HEK293 (cell line): ENCODE data around the gene SMOC1.

ENCODE experiments used
- CTCF ChIA-PET: fragments of 350-600 bp; formaldehyde crosslinking; extraction: SDS; loops from one replicate; lab custom pipeline; 2021; ENCODE audit warnings: antibody characterized with exemption; lab: Yijun Ruan, JAX
- POLR2A ChIA-PET: fragments of 300-600 bp; formaldehyde crosslinking; extraction: SDS; loops from one replicate; lab custom pipeline; 2020; ENCODE audit warnings: antibody characterized with exemption, inconsistent platforms; lab: Yijun Ruan, JAX
- H3K27ac ChIP-seq: fragments of 200-500 bp; sonication (Bioruptor generic); 2 replicates; pipeline ENCODE4 v1.5.1; 2014; ENCODE audit warnings: low read depth, low read length, control low read depth, inconsistent platforms; ENCODE audit errors: extremely low read depth
- H3K36me3 ChIP-seq, 2 experiments: fragments of 200-500 bp in 1 of 2; sonication (Bioruptor generic) in 1 of 2; 1 replicate in 1 of 2; 2 replicates in 1 of 2; pipeline ENCODE4 v1.5.1; 2014 to 2017; ENCODE audit warnings: inconsistent platforms in 2 of 2, low read length in 2 of 2; ENCODE audit not compliant: control insufficient read depth in 2 of 2, insufficient read depth in 1 of 2
- H3K4me1 ChIP-seq: fragments of 200-500 bp; sonication (Bioruptor generic); 2 replicates; pipeline ENCODE4 v1.5.1; 2014; ENCODE audit warnings: mild to moderate bottlenecking, low read length, inconsistent platforms; ENCODE audit not compliant: control insufficient read depth, insufficient read depth
- H3K4me3 ChIP-seq: 2 replicates; pipeline ENCODE4 v1.5.1; 2011; ENCODE audit warnings: low read depth, mild to moderate bottlenecking, control low read depth, low read length, moderate library complexity
- H3K9me3 ChIP-seq: fragments of 200-500 bp; sonication (Bioruptor generic); 2 replicates; pipeline ENCODE4 v1.5.1; 2014; ENCODE audit warnings: low read depth, low read length, inconsistent platforms; ENCODE audit not compliant: control insufficient read depth, insufficient read depth
- HOXC10 ChIP-seq: sonication (generic); formaldehyde crosslinking; IDR thresholded peaks from 2 replicates; pipeline ENCODE4 v1.8.1; 2023; ENCODE audit warnings: mild to moderate bottlenecking, missing genetic modification reagents
- IKZF3 ChIP-seq: fragments of 450-650 bp; IDR thresholded peaks from 2 replicates; pipeline ENCODE4 v1.5.0; 2018; ENCODE audit warnings: missing biosample characterization, mild to moderate bottlenecking, missing genetic modification characterization, moderate library complexity
- KLF16 ChIP-seq: fragments of 450-650 bp; formaldehyde crosslinking; IDR thresholded peaks from 2 replicates; pipeline ENCODE4 v1.5.1; 2017; ENCODE audit warnings: missing biosample characterization, missing genetic modification characterization
- MEIS1 ChIP-seq: sonication (generic); formaldehyde crosslinking; IDR thresholded peaks from 2 replicates; pipeline ENCODE4 v1.8.1; 2022; ENCODE audit warnings: missing genetic modification reagents, mild to moderate bottlenecking, borderline replicate concordance
- OVOL3 ChIP-seq: fragments of 450-650 bp; formaldehyde crosslinking; IDR thresholded peaks from 2 replicates; pipeline ENCODE4 v1.5.1; 2016; ENCODE audit warnings: missing biosample characterization, missing genetic modification characterization
- ZBTB20 ChIP-seq: fragments of 450-650 bp; formaldehyde crosslinking; IDR thresholded peaks from 2 replicates; pipeline ENCODE4 v1.5.1; 2016; ENCODE audit warnings: missing biosample characterization, missing genetic modification characterization
- ZEB2 ChIP-seq: fragments of 450-650 bp; formaldehyde crosslinking; IDR thresholded peaks from 2 replicates; pipeline ENCODE4 v1.5.1; 2016; ENCODE audit warnings: missing biosample characterization, missing genetic modification characterization
- ZFP41 ChIP-seq: fragments of 450-650 bp; formaldehyde crosslinking; IDR thresholded peaks from 2 replicates; pipeline ENCODE4 v1.5.1; 2016; ENCODE audit warnings: missing biosample characterization, missing genetic modification characterization, borderline replicate concordance
- ZNF121 ChIP-seq: fragments of 450-650 bp; formaldehyde crosslinking; IDR thresholded peaks from 2 replicates; pipeline ENCODE4 v1.5.1; 2016; ENCODE audit warnings: missing biosample characterization, missing genetic modification characterization
- ZNF133 ChIP-seq: fragments of 450-650 bp; formaldehyde crosslinking; IDR thresholded peaks from 2 replicates; pipeline ENCODE4 v1.5.1; 2016; ENCODE audit warnings: missing biosample characterization, missing genetic modification characterization
- ZNF16 ChIP-seq: fragments of 450-650 bp; formaldehyde crosslinking; IDR thresholded peaks from 2 replicates; pipeline ENCODE4 v1.5.1; 2016; ENCODE audit warnings: low read depth, missing biosample characterization, missing genetic modification characterization
- ZNF175 ChIP-seq: fragments of 450-650 bp; formaldehyde crosslinking; IDR thresholded peaks from 2 replicates; pipeline ENCODE4 v1.5.1; 2016; ENCODE audit warnings: missing biosample characterization, missing genetic modification characterization
- ZNF202 ChIP-seq: fragments of 450-650 bp; formaldehyde crosslinking; IDR thresholded peaks from 2 replicates; pipeline ENCODE4 v1.5.1; 2016; ENCODE audit warnings: missing biosample characterization, missing genetic modification characterization, borderline replicate concordance
- ZNF341 ChIP-seq: fragments of 450-650 bp; formaldehyde crosslinking; IDR thresholded peaks from 2 replicates; pipeline ENCODE4; 2016; ENCODE audit warnings: low read depth, missing biosample characterization, missing genetic modification characterization
- ZNF404 ChIP-seq: fragments of 450-650 bp; formaldehyde crosslinking; IDR thresholded peaks from 2 replicates; pipeline ENCODE4 v1.5.1; 2017; ENCODE audit warnings: missing biosample characterization, missing genetic modification characterization
- ZNF423 ChIP-seq: fragments of 450-650 bp; formaldehyde crosslinking; IDR thresholded peaks from 2 replicates; pipeline ENCODE4 v1.5.1; 2016; ENCODE audit warnings: missing biosample characterization, missing genetic modification characterization
- ZNF510 ChIP-seq: fragments of 450-650 bp; formaldehyde crosslinking; IDR thresholded peaks from 2 replicates; pipeline ENCODE4 v1.5.1; 2018; ENCODE audit warnings: mild to moderate bottlenecking, missing genetic modification characterization, missing biosample characterization; ENCODE audit not compliant: insufficient replicate concordance
- ZNF785 ChIP-seq: fragments of 450-650 bp; formaldehyde crosslinking; IDR thresholded peaks from 2 replicates; pipeline ENCODE4 v1.5.1; 2016; ENCODE audit warnings: missing biosample characterization, missing genetic modification characterization
- ZNF843 ChIP-seq: fragments of 450-650 bp; formaldehyde crosslinking; IDR thresholded peaks from 2 replicates; pipeline ENCODE4 v1.5.1; 2016; ENCODE audit warnings: missing biosample characterization, missing genetic modification characterization
- TF ChIP-seq, protein P1 (sequence below): fragments of 450-650 bp; formaldehyde crosslinking; IDR thresholded peaks from 2 replicates; pipeline ENCODE4 v1.5.1; 2017; ENCODE audit warnings: missing biosample characterization, missing genetic modification characterization
- TF ChIP-seq, protein P2 (sequence below): fragments of 450-650 bp; IDR thresholded peaks from 2 replicates; pipeline ENCODE4 v1.5.1; 2018; ENCODE audit warnings: missing biosample characterization, missing genetic modification characterization
- TF ChIP-seq, protein P3 (sequence below): fragments of 450-650 bp; formaldehyde crosslinking; IDR thresholded peaks from 2 replicates; pipeline ENCODE4 v1.5.0; 2017; ENCODE audit warnings: missing biosample characterization, missing genetic modification characterization, borderline replicate concordance
- TF ChIP-seq, protein P4 (sequence below): fragments of 450-650 bp; formaldehyde crosslinking; IDR thresholded peaks from 2 replicates; pipeline ENCODE4; 2016; ENCODE audit warnings: missing biosample characterization, missing genetic modification characterization
- TF ChIP-seq, protein P5 (sequence below): fragments of 450-650 bp; formaldehyde crosslinking; IDR thresholded peaks from 2 replicates; pipeline ENCODE4 v1.5.1; 2016; ENCODE audit warnings: missing biosample characterization, missing genetic modification characterization
- TF ChIP-seq, protein P6 (sequence below): fragments of 450-650 bp; formaldehyde crosslinking; IDR thresholded peaks from 2 replicates; pipeline ENCODE4 v1.5.1; 2016; ENCODE audit warnings: missing biosample characterization, missing genetic modification characterization
- TF ChIP-seq, protein P7 (sequence below): fragments of 450-650 bp; formaldehyde crosslinking; IDR thresholded peaks from 2 replicates; pipeline ENCODE4 v1.5.1; 2016; ENCODE audit warnings: missing biosample characterization, missing genetic modification characterization

SMOC1 gene

DNA sequence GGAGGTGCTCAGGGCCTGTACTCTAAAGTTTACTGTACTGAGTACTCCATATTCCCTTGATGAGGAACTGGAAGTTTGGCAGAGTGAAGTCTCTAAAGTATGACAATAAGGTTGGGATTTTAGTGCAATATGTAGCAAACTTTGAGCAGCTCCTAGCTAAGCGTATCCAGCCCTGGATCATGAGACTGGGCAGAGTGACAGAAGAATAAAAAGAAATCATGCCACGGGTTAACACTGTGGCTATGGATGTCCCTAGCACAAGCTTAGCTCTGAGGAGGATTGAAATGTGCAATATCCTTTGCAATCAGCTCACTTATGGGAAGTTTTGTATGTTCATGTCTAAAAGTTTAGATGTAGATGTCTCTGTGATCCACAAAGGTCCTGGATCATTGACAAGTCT is 114.1 kb downstream of the SMOC1 start (continued):
- TF ChIP-seq ZNF404 (no peak), ZEB2 (tag by site-specific recombination) (no peak), ZNF175 (no peak), KLF16 (tag by site-specific recombination) (no peak), ZNF121 (tag by site-specific recombination) (no peak), MEIS1 (CRISPR knock-in tag) (no peak), IKZF3 (tag by site-specific recombination) (no peak), HOXC10 (CRISPR knock-in tag) (no peak), ZNF133 (tag by site-specific recombination) (no peak)
- TF ChIP-seq, protein P1, sequence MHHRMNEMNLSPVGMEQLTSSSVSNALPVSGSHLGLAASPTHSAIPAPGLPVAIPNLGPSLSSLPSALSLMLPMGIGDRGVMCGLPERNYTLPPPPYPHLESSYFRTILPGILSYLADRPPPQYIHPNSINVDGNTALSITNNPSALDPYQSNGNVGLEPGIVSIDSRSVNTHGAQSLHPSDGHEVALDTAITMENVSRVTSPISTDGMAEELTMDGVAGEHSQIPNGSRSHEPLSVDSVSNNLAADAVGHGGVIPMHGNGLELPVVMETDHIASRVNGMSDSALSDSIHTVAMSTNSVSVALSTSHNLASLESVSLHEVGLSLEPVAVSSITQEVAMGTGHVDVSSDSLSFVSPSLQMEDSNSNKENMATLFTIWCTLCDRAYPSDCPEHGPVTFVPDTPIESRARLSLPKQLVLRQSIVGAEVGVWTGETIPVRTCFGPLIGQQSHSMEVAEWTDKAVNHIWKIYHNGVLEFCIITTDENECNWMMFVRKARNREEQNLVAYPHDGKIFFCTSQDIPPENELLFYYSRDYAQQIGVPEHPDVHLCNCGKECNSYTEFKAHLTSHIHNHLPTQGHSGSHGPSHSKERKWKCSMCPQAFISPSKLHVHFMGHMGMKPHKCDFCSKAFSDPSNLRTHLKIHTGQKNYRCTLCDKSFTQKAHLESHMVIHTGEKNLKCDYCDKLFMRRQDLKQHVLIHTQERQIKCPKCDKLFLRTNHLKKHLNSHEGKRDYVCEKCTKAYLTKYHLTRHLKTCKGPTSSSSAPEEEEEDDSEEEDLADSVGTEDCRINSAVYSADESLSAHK = no peak
- TF ChIP-seq, protein P2, sequence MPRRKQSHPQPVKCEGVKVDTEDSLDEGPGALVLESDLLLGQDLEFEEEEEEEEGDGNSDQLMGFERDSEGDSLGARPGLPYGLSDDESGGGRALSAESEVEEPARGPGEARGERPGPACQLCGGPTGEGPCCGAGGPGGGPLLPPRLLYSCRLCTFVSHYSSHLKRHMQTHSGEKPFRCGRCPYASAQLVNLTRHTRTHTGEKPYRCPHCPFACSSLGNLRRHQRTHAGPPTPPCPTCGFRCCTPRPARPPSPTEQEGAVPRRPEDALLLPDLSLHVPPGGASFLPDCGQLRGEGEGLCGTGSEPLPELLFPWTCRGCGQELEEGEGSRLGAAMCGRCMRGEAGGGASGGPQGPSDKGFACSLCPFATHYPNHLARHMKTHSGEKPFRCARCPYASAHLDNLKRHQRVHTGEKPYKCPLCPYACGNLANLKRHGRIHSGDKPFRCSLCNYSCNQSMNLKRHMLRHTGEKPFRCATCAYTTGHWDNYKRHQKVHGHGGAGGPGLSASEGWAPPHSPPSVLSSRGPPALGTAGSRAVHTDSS (tag by site-specific recombination) = no peak
- TF ChIP-seq, protein P3, sequence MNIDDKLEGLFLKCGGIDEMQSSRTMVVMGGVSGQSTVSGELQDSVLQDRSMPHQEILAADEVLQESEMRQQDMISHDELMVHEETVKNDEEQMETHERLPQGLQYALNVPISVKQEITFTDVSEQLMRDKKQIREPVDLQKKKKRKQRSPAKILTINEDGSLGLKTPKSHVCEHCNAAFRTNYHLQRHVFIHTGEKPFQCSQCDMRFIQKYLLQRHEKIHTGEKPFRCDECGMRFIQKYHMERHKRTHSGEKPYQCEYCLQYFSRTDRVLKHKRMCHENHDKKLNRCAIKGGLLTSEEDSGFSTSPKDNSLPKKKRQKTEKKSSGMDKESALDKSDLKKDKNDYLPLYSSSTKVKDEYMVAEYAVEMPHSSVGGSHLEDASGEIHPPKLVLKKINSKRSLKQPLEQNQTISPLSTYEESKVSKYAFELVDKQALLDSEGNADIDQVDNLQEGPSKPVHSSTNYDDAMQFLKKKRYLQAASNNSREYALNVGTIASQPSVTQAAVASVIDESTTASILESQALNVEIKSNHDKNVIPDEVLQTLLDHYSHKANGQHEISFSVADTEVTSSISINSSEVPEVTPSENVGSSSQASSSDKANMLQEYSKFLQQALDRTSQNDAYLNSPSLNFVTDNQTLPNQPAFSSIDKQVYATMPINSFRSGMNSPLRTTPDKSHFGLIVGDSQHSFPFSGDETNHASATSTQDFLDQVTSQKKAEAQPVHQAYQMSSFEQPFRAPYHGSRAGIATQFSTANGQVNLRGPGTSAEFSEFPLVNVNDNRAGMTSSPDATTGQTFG = no peak
- TF ChIP-seq, protein P4, sequence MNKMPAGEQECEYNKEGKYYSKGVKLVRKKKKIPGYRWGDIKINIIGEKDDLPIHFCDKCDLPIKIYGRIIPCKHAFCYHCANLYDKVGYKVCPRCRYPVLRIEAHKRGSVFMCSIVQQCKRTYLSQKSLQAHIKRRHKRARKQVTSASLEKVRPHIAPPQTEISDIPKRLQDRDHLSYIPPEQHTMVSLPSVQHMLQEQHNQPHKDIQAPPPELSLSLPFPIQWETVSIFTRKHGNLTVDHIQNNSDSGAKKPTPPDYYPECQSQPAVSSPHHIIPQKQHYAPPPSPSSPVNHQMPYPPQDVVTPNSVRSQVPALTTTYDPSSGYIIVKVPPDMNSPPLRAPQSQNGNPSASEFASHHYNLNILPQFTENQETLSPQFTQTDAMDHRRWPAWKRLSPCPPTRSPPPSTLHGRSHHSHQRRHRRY (tag by site-specific recombination) = no peak
- TF ChIP-seq, protein P5, sequence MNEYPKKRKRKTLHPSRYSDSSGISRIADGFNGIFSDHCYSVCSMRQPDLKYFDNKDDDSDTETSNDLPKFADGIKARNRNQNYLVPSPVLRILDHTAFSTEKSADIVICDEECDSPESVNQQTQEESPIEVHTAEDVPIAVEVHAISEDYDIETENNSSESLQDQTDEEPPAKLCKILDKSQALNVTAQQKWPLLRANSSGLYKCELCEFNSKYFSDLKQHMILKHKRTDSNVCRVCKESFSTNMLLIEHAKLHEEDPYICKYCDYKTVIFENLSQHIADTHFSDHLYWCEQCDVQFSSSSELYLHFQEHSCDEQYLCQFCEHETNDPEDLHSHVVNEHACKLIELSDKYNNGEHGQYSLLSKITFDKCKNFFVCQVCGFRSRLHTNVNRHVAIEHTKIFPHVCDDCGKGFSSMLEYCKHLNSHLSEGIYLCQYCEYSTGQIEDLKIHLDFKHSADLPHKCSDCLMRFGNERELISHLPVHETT (tag by site-specific recombination) = no peak
- TF ChIP-seq, protein P6, sequence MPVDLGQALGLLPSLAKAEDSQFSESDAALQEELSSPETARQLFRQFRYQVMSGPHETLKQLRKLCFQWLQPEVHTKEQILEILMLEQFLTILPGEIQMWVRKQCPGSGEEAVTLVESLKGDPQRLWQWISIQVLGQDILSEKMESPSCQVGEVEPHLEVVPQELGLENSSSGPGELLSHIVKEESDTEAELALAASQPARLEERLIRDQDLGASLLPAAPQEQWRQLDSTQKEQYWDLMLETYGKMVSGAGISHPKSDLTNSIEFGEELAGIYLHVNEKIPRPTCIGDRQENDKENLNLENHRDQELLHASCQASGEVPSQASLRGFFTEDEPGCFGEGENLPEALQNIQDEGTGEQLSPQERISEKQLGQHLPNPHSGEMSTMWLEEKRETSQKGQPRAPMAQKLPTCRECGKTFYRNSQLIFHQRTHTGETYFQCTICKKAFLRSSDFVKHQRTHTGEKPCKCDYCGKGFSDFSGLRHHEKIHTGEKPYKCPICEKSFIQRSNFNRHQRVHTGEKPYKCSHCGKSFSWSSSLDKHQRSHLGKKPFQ (tag by site-specific recombination) = no peak
- TF ChIP-seq, all 188 proteins: peak for 0

DNA sequence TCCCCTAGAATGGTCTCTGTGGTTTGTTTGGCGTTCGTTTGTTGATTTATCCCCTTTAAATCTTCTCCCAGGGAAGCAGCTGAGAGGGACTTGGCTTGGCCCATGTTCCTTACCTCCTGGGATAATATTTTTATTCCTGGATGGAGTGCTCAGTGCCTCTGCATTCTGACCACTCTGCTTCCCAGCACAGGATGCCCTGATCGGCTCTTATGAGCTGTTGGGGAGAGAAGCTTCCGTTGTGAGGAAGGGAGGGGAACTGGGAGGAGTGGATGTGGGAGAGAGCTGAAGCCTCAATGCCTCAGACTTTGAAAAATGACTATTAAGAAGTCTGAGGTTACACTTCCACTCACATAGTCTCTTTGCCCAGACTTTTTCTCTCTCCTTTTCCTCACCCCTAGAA is 114.8 kb downstream of the SMOC1 start:
- Histone ChIP-seq H3K27ac (no peak overlapping the region), H3K4me3 (no peak overlapping the region), H3K36me3 (peaks cover 0 to 6% of the 10 kb centered on the region in 2 experiments; a peak in 1 of 3 replicates), H3K4me1 (peaks cover 17% of the 10 kb centered on the region), H3K9me3 (no peaks in the 10 kb centered on the region)
- ChIA-PET CTCF (no interaction called here), POLR2A (no interaction called here)
- TF ChIP-seq ZBTB20 (tag by site-specific recombination) = no peak
- no peak for TF ChIP-seq ZNF202 (tag by site-specific recombination)
- TF ChIP-seq ZNF843 (tag by site-specific recombination) = no peak
- no peak for TF ChIP-seq ZNF341 (tag by site-specific recombination)
- TF ChIP-seq ZNF133 (tag by site-specific recombination) = no peak
- TF ChIP-seq, protein P7, sequence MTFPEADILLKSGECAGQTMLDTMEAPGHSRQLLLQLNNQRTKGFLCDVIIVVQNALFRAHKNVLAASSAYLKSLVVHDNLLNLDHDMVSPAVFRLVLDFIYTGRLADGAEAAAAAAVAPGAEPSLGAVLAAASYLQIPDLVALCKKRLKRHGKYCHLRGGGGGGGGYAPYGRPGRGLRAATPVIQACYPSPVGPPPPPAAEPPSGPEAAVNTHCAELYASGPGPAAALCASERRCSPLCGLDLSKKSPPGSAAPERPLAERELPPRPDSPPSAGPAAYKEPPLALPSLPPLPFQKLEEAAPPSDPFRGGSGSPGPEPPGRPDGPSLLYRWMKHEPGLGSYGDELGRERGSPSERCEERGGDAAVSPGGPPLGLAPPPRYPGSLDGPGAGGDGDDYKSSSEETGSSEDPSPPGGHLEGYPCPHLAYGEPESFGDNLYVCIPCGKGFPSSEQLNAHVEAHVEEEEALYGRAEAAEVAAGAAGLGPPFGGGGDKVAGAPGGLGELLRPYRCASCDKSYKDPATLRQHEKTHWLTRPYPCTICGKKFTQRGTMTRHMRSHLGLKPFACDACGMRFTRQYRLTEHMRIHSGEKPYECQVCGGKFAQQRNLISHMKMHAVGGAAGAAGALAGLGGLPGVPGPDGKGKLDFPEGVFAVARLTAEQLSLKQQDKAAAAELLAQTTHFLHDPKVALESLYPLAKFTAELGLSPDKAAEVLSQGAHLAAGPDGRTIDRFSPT = no peak
- TF ChIP-seq ZNF785 (tag by site-specific recombination) = no peak
- no peak for TF ChIP-seq ZNF510 (tag by site-specific recombination)
- no peak for TF ChIP-seq ZNF16 (tag by site-specific recombination)
- TF ChIP-seq OVOL3 (tag by site-specific recombination) = no peak
- TF ChIP-seq ZNF423 (tag by site-specific recombination) = no peak
- TF ChIP-seq ZFP41 = no peak
